ENCODE data around the gene CMTM1. TPM values are rescaled to one million over a fixed set of nuclear protein-coding genes. Genes with fewer than 3 reads are reported as not detected.

Gene CMTM1
- total RNA-seq, 1 donor from 2014 or later = 6.3 TPM

DNA sequence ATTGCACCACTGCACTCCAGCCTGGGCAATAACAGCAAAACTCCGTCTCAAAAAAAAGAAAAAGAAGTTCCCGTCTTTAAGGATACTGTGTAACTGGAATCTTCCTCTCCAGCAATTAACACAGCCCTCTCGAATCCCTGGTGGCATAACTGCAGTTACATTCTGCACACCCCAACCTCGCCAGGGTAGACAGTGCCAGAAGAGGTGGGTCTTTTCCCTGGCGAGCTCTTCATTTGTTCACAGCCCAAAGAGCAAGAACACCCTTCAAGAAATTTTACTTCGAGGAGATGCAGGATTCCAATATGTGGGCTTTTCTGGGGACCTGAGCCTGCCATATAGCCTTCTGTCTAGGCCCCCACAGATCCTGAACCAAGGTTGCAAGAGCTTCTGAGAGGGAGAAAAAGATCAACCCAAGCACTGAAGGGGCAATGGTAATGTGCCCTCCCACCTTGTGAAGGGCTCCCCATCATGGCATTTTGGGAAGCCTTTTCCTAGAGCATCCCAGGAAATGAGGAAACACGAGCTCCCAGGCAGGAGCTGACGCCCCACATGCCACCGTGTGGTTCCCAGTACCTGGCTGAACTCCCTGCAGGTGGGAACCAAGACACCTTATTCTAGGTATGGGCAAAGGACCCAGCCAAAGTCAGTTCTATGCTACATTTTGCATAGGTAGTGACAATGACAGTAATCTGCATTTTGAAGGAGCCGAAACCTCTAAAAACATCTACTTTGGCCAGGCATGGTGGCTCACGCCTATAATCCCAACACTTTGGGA is 43.2 kb upstream of the CMTM1 start:
- H3K4me1 Mint-ChIP-seq (ENCODE audit: low read depth) = peaks cover 45% of the 10 kb centered on the region
- no peaks in the 10 kb centered on the region for H3K9me3 Mint-ChIP-seq (ENCODE audit: low read depth)
- peak overlapping the region; percentile 65 for H3K27ac Mint-ChIP-seq (ENCODE audit: unreplicated experiment)
- no peak overlapping the region for H3K4me3 Mint-ChIP-seq (ENCODE audit: unreplicated experiment)
- DNase-seq (ENCODE audit: low spot score) = no peak
- no peaks in the 10 kb centered on the region for H3K27me3 Mint-ChIP-seq (ENCODE audit: low read depth)
- peaks cover 11% of the 10 kb centered on the region for H3K36me3 Mint-ChIP-seq (ENCODE audit: low read depth)
- TF ChIP-seq, protein P1, sequence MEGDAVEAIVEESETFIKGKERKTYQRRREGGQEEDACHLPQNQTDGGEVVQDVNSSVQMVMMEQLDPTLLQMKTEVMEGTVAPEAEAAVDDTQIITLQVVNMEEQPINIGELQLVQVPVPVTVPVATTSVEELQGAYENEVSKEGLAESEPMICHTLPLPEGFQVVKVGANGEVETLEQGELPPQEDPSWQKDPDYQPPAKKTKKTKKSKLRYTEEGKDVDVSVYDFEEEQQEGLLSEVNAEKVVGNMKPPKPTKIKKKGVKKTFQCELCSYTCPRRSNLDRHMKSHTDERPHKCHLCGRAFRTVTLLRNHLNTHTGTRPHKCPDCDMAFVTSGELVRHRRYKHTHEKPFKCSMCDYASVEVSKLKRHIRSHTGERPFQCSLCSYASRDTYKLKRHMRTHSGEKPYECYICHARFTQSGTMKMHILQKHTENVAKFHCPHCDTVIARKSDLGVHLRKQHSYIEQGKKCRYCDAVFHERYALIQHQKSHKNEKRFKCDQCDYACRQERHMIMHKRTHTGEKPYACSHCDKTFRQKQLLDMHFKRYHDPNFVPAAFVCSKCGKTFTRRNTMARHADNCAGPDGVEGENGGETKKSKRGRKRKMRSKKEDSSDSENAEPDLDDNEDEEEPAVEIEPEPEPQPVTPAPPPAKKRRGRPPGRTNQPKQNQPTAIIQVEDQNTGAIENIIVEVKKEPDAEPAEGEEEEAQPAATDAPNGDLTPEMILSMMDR (IDR thresholded peaks at IDR 0.05) = no peak

DNA sequence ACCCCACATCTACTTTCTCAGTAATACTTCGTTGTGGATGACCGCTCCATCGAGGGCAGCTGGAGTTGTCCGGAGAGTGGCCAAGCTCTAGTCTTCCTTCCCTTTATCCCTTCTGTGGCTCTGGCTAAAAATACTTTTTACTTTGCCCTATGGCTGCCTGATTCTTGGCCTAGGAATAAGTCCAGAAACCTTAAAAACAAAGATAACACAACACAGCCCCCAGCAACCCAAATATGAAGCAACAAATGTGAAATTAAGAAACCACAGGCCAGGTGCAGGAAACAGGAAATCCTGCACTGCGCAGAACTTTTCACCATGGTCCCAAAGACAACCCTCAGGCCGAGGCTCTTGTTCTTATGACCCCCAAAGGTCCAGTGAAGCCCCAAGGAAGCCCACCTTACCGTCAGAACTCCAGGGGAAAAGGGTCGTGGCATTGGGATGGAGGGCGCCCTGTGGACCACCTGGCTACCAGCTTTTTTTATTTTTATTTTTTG is 42.3 kb upstream of the CMTM1 start:
- Mint-ChIP-seq H3K36me3 (ENCODE audit: low read depth) (peaks cover 14% of the 10 kb centered on the region), H3K9me3 (ENCODE audit: low read depth) (no peaks in the 10 kb centered on the region), H3K27ac (ENCODE audit: unreplicated experiment) (no peak overlapping the region), H3K4me1 (ENCODE audit: low read depth) (peaks cover 42% of the 10 kb centered on the region), H3K27me3 (ENCODE audit: low read depth) (no peaks in the 10 kb centered on the region), H3K4me3 (ENCODE audit: unreplicated experiment) (no peak overlapping the region)
- no peak for DNase-seq (ENCODE audit: low spot score)
- TF ChIP-seq, protein P1 (IDR thresholded peaks at IDR 0.05) = no peak

GRCh38 chr16:66524601-66525164 is 41.6 kb upstream of the CMTM1 start:
- no peaks in the 10 kb centered on the region for H3K27me3 Mint-ChIP-seq (ENCODE audit: low read depth)
- H3K36me3 Mint-ChIP-seq (ENCODE audit: low read depth) = peaks cover 16% of the 10 kb centered on the region
- no peaks in the 10 kb centered on the region for H3K9me3 Mint-ChIP-seq (ENCODE audit: low read depth)
- no peak for DNase-seq (ENCODE audit: low spot score)
- H3K27ac Mint-ChIP-seq (ENCODE audit: unreplicated experiment) = no peak overlapping the region
- no peak overlapping the region for H3K4me3 Mint-ChIP-seq (ENCODE audit: unreplicated experiment)
- H3K4me1 Mint-ChIP-seq (ENCODE audit: low read depth) = peaks cover 38% of the 10 kb centered on the region
- TF ChIP-seq, protein P1 (IDR thresholded peaks at IDR 0.05) = no peak

- H3K27me3 Mint-ChIP-seq (ENCODE audit: low read depth) = no peaks in the 10 kb centered on the region
- H3K27ac Mint-ChIP-seq (ENCODE audit: unreplicated experiment) = no peak overlapping the region
- H3K4me3 Mint-ChIP-seq (ENCODE audit: unreplicated experiment) = no peak overlapping the region
- no peaks in the 10 kb centered on the region for H3K9me3 Mint-ChIP-seq (ENCODE audit: low read depth)
- TF ChIP-seq, protein P1 (IDR thresholded peaks at IDR 0.05) = no peak
- no peak for DNase-seq (ENCODE audit: low spot score)
- peaks cover 29% of the 10 kb centered on the region for H3K4me1 Mint-ChIP-seq (ENCODE audit: low read depth)
- peaks cover 20% of the 10 kb centered on the region for H3K36me3 Mint-ChIP-seq (ENCODE audit: low read depth)
Measured at GRCh38 chr16:66525396-66526180, 40.7 kb upstream of the CMTM1 start.

DNA sequence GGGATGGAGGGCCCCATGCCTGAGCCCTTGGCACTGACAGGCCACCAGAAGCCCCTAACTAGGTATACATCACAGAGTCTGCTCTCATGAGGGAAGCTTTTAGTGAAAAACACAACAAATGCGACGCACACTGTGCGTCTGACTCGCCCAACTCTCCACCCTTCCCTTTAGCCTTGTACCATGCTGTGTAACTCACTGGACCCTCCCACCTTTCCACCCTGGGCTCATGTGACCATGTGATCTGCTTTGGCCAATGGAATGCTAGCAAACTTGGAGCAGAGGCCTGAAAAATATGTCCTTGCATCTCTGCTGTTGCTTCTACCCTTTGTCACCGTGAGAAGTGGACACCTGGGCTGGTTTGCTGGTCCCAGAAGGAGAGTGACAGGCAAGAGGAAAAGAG is 37.9 kb upstream of the CMTM1 start:
- no peak for DNase-seq (ENCODE audit: low spot score)
- H3K4me3 Mint-ChIP-seq (ENCODE audit: unreplicated experiment) = no peak overlapping the region
- H3K4me1 Mint-ChIP-seq (ENCODE audit: low read depth) = peaks cover 5% of the 10 kb centered on the region
- TF ChIP-seq, protein P1 (IDR thresholded peaks at IDR 0.05) = no peak
- no peaks in the 10 kb centered on the region for H3K9me3 Mint-ChIP-seq (ENCODE audit: low read depth)
- no peaks in the 10 kb centered on the region for H3K27me3 Mint-ChIP-seq (ENCODE audit: low read depth)
- peaks cover 29% of the 10 kb centered on the region for H3K36me3 Mint-ChIP-seq (ENCODE audit: low read depth)
- no peak overlapping the region for H3K27ac Mint-ChIP-seq (ENCODE audit: unreplicated experiment)
